Brain pericyte (primary cell): ENCODE results near the gene TRPC4AP.
"Not testable (repeated sequence)": the region's sequence is repeated elsewhere in the genome, so short reads cannot be mapped to it uniquely, and the experiment has no call there.

ENCODE experiments used
- DNase-seq: peaks from one replicate; pipeline ENCODE4 v3.0.0-alpha.2; 2012; ENCODE audit warnings: low read depth, low spot score

Gene TRPC4AP

GRCh38 chr20:35059612-35060011 lies 33.0 kb downstream of the TRPC4AP start:
- DNase-seq = no peak

- DNase-seq = no peak
These were observed 33.5 kb downstream of the TRPC4AP start for GRCh38 chr20:35059110-35059509.

- no peak for DNase-seq
These were observed 36.9 kb downstream of the TRPC4AP start for GRCh38 chr20:35055445-35056276.

- DNase-seq = no peak
These were observed 37.8 kb downstream of the TRPC4AP start for GRCh38 chr20:35054814-35055213.

GRCh38 chr20:35052616-35053015 lies 40.0 kb downstream of the TRPC4AP start:
- not testable (repeated sequence) for DNase-seq

GRCh38 chr20:35049776-35050352 lies 42.7 kb downstream of the TRPC4AP start:
- no peak for DNase-seq

- no peak for DNase-seq
These were observed 43.9 kb downstream of the TRPC4AP start for GRCh38 chr20:35048739-35049138.

- no peak for DNase-seq
These were observed 50.3 kb downstream of the TRPC4AP start for GRCh38 chr20:35042268-35042667.

- no peak for DNase-seq
These were observed 52.0 kb downstream of the TRPC4AP start for GRCh38 chr20:35040646-35041045.

- DNase-seq = no peak
These were observed 52.6 kb downstream of the TRPC4AP start for GRCh38 chr20:35039846-35040489.

GRCh38 chr20:35039146-35039545 lies 53.5 kb downstream of the TRPC4AP start:
- DNase-seq = no peak

- DNase-seq = no peak
These were observed 58.5 kb downstream of the TRPC4AP start for GRCh38 chr20:35034145-35034544.

- DNase-seq = no peak
These were observed 62.5 kb downstream of the TRPC4AP start for GRCh38 chr20:35030136-35030535.

GRCh38 chr20:35027301-35027700 lies 65.3 kb downstream of the TRPC4AP start:
- DNase-seq = no peak

GRCh38 chr20:35025116-35025515 lies 67.5 kb downstream of the TRPC4AP start:
- DNase-seq = no peak

- no peak for DNase-seq
These were observed 69.0 kb downstream of the TRPC4AP start for GRCh38 chr20:35023624-35024023.

- DNase-seq = no peak
These were observed 70.8 kb downstream of the TRPC4AP start for GRCh38 chr20:35021831-35022230.

- DNase-seq = no peak
These were observed 71.5 kb downstream of the TRPC4AP start for GRCh38 chr20:35021063-35021462.

GRCh38 chr20:35020108-35020928 lies 72.3 kb downstream of the TRPC4AP start:
- DNase-seq = no peak

- DNase-seq = no peak
These were observed 73.8 kb downstream of the TRPC4AP start for GRCh38 chr20:35018590-35019371.
